K562 (cell line): ENCODE data around the gene CPNE9. TPM values are rescaled to one million over a fixed set of nuclear protein-coding genes. Genes with fewer than 3 reads are reported as not detected.
A peak's percentile ranks its signal among the peaks of the same experiment; 100 is the strongest.

Experiments used
- ATAC-seq: fragments of 200-7000 bp; cut with Tn5 transposase; 3 replicates; pipeline ENCODE4 v1.9.1; 2020; ENCODE audit warnings: moderate library complexity
- BruUV-seq: library from RNA; stranded (reverse); fragments of 400-500 nt; replicated peaks from 2 replicates; lab custom pipeline; 2021; lab: Mats Ljungman, UMichigan
- CTCF ChIA-PET: fragments of 300-600 bp; formaldehyde crosslinking; extraction: SDS; loops from one replicate; lab custom pipeline; 2021; ENCODE audit warnings: low intra/inter-chr PET ratio; lab: Yijun Ruan, JAX
- POLR2A ChIA-PET: fragments of 300-600, 350-650 bp; sonication (Branson Sonifier 250); formaldehyde crosslinking; extraction: SDS; loops from one replicate; lab custom pipeline; 2021; ENCODE audit warnings: antibody characterized with exemption, inconsistent platforms; lab: Yijun Ruan, JAX
- DNase-seq, 4 experiments: peaks; one replicate each; pipeline versions ENCODE4 v3.0.0 to v3.0.0-alpha.2; 2011 to 2018; ENCODE audit warnings: low spot score in 3 of 4, mixed read lengths in 3 of 4; ENCODE audit errors: extremely low read depth in 1 of 4
- FAIRE-seq: peaks from 2 replicates; lab custom pipeline; 2011; peaks lifted over from hg19 to GRCh38; lab: Jason Lieb, UNC
- H2AFZ ChIP-seq: 2 replicates; pipeline ENCODE4 v1.6.0; 2011; ENCODE audit warnings: low read depth, low read length, control low read depth, inconsistent platforms
- H3K27ac ChIP-seq: fragments of 200-600 bp; 3 replicates; pipeline ENCODE4 v1.8.0; 2011; ENCODE audit warnings: low read depth, mild to moderate bottlenecking, control low read depth, inconsistent platforms, low read length, moderate library complexity, mixed read lengths; ENCODE audit errors: extremely low read depth
- H3K27me3 ChIP-seq, 2 experiments: fragments of 300-600 bp in 1 of 2; 2 replicates in 1 of 2; 3 replicates in 1 of 2; pipeline versions ENCODE4 v1.6.0 to v1.8.0; 2011; ENCODE audit warnings: inconsistent platforms in 2 of 2, low read length in 2 of 2, mild to moderate bottlenecking in 1 of 2, mixed read lengths in 1 of 2, moderate library complexity in 1 of 2; ENCODE audit not compliant: control insufficient read depth in 2 of 2, insufficient read depth in 2 of 2
- H3K36me3 ChIP-seq: fragments of 300-600 bp; 3 replicates; pipeline ENCODE4 v1.8.0; 2011; ENCODE audit warnings: mild to moderate bottlenecking, low read length, inconsistent platforms; ENCODE audit not compliant: control insufficient read depth, insufficient read depth
- H3K4me1 ChIP-seq, 2 experiments: fragments of 200-600 bp in 1 of 2; replicated peaks in 1 of 2; 2 replicates in 1 of 2; 3 replicates in 1 of 2; pipeline versions ENCODE4 v1.5.1 to v1.8.0; 2011; ENCODE audit warnings: inconsistent platforms in 2 of 2, low read length in 2 of 2, mild to moderate bottlenecking in 1 of 2, mixed read lengths in 1 of 2, moderate library complexity in 1 of 2; ENCODE audit not compliant: control insufficient read depth in 2 of 2, insufficient read depth in 2 of 2
- H3K4me2 ChIP-seq: 2 replicates; pipeline ENCODE4 v1.6.1; 2011; ENCODE audit warnings: low read length, control low read depth, inconsistent platforms, mixed read lengths; ENCODE audit not compliant: insufficient read depth
- H3K4me3 ChIP-seq: fragments of 200-600 bp; sonication (generic), shearing (Covaris generic); 2 replicates; pipeline ENCODE4 v1.5.1; 2016; ENCODE audit warnings: control low read depth, inconsistent platforms
- H3K79me2 ChIP-seq: fragments of 200-600 bp; 3 replicates; pipeline ENCODE4 v1.8.0; 2011; ENCODE audit warnings: low read length, inconsistent platforms; ENCODE audit not compliant: control insufficient read depth, insufficient read depth
- H3K9ac ChIP-seq, 2 experiments: 2 replicates each; pipeline versions ENCODE4 v1.6.0 to v1.6.1; 2011; ENCODE audit warnings: low read depth in 2 of 2, low read length in 2 of 2, control low read depth in 1 of 2, inconsistent platforms in 1 of 2, mild to moderate bottlenecking in 1 of 2, mixed read lengths in 1 of 2; ENCODE audit not compliant: insufficient read depth in 1 of 2
- H3K9me1 ChIP-seq: one replicate; pipeline ENCODE4 v1.6.0; 2011; ENCODE audit warnings: inconsistent platforms, mild to moderate bottlenecking, low read length, moderate library complexity; ENCODE audit not compliant: control insufficient read depth, insufficient read depth
- H3K9me3 ChIP-seq: replicated peaks from 2 replicates; pipeline ENCODE4 v1.5.1; 2011; ENCODE audit warnings: low read depth, low read length, inconsistent platforms; ENCODE audit not compliant: control insufficient read depth, insufficient read depth
- H4K20me1 ChIP-seq: replicated peaks from 2 replicates; pipeline ENCODE4 v1.6.1; 2011; ENCODE audit warnings: low read length, inconsistent platforms, mixed read lengths; ENCODE audit not compliant: control insufficient read depth, insufficient read depth
- CC2D1A ChIP-seq: fragments of 450-650 bp; IDR thresholded peaks from 2 replicates; pipeline ENCODE4 v1.6.1; 2017; ENCODE audit warnings: mild to moderate bottlenecking
- E2F3 ChIP-seq: fragments of 250-450 bp; sonication (Bioruptor Pico); IDR thresholded peaks from 2 replicates; pipeline ENCODE4 v1.4.0; 2020; ENCODE audit warnings: mild to moderate bottlenecking
- EGR1 ChIP-seq: fragments of 450-650 bp; conservative IDR thresholded peaks from 2 replicates; pipeline ENCODE4 v1.6.1; 2017; ENCODE audit warnings: mild to moderate bottlenecking
- FOXA1 ChIP-seq: fragments of 450-650 bp; IDR thresholded peaks from 2 replicates; pipeline ENCODE4 v1.6.1; 2016; ENCODE audit warnings: mild to moderate bottlenecking, borderline replicate concordance
- LARP7 ChIP-seq: fragments of 450-650 bp; IDR thresholded peaks from 2 replicates; pipeline ENCODE4 v1.6.1; 2016
- MCM7 ChIP-seq, 2 experiments: fragments of 450-650 bp; IDR thresholded peaks; 2 replicates each; pipeline ENCODE4 v1.6.1; 2016 to 2018
- MECOM ChIP-seq: fragments of 250-450 bp; sonication (Bioruptor Pico); IDR thresholded peaks from 2 replicates; pipeline ENCODE4 v1.8.0; 2022; ENCODE audit warnings: inconsistent platforms
- NR3C1 ChIP-seq: sonication (generic); formaldehyde crosslinking; IDR thresholded peaks from 2 replicates; pipeline ENCODE4 v1.8.1; 2022; ENCODE audit warnings: missing genetic modification reagents
- SRSF1 ChIP-seq: fragments of 200-400 bp; formaldehyde crosslinking; IDR thresholded peaks from 2 replicates; pipeline ENCODE4 v1.6.1; 2017; ENCODE audit warnings: mild to moderate bottlenecking, low read depth, low read length, moderate library complexity
- WHSC1 ChIP-seq: IDR thresholded peaks from one replicate; pipeline ENCODE4 v1.6.1; 2012; ENCODE audit warnings: low read length, control low read depth, inconsistent platforms
- ZKSCAN1 ChIP-seq: fragments of 150-350 bp; IDR thresholded peaks from 2 replicates; pipeline ENCODE4 v1.6.1; 2016; ENCODE audit warnings: low read depth, low read length
- ZNF696 ChIP-seq: fragments of 250-450 bp; sonication (Bioruptor Pico); conservative IDR thresholded peaks from 2 replicates; pipeline ENCODE4 v1.4.0; 2020; ENCODE audit warnings: mild to moderate bottlenecking, moderate library complexity
- ZNF766 ChIP-seq: fragments of 200-800 bp; sonication (Bioruptor generic); conservative IDR thresholded peaks from 2 replicates; pipeline ENCODE4 v1.6.1; 2016; ENCODE audit warnings: missing genetic modification characterization, missing compliant biosample characterization
- ZSCAN29 ChIP-seq: fragments of 450-650 bp; IDR thresholded peaks from 2 replicates; pipeline ENCODE4 v1.6.1; 2017
- WGBS: fragments of 100-300 bp; shearing (Covaris generic); methylation state at CpG from one replicate; pipeline ENCODE4 v1.1.6; 2016; ENCODE audit warnings: low coverage, mixed read lengths; ENCODE audit not compliant: insufficient coverage; ENCODE audit errors: missing lambda C conversion rate; 5-methylcytosine and 5-hydroxymethylcytosine counted together
- in situ Hi-C: fragments of 300-500 bp; cut with MboI; formaldehyde crosslinking; loops from 4 replicates; pipeline ENCODE4 v1.15.0; 2018; ENCODE audit warnings: inconsistent platforms, mixed read lengths
- intact Hi-C: fragments of 100-400 bp; cut with micrococcal nuclease; formaldehyde crosslinking; loops from 2 replicates; pipeline ENCODE4 v1.14.2; 2022
- polyA plus RNA-seq, 8 experiments: library from polyadenylated mRNA; depleted of rRNA in 4 of 8; stranded (reverse) in 5 of 8; unstranded in 3 of 8; fragments of >200 nt; fragmentation: Nextera tagmentation in 2 of 8; fragmentation: Illumina TruSeq in 1 of 8; extraction: Ambion mirVana in 2 of 8; extraction: Trizol in 1 of 8; gene quantifications; 2 replicates each; pipeline versions ENCODE4 v1.2.1 to v1.2.3, GENCODE V29; 2011 to 2014; ENCODE audit warnings: inconsistent platforms in 1 of 8, missing spikeins in 1 of 8
- total RNA-seq, 7 experiments: library from RNA; depleted of rRNA in 6 of 7; stranded (reverse); fragments of >200 nt in 6 of 7; fragmentation: Illumina TruSeq in 2 of 7; extraction: Trizol in 2 of 7; gene quantifications; 2 replicates each; pipeline versions ENCODE4 v1.2.1 to v1.2.3, GENCODE V29; 2011 to 2021; ENCODE audit warnings: low replicate concordance in 1 of 7
- TF ChIP-seq, protein P1 (sequence below): fragments of 450-650 bp; IDR thresholded peaks from 2 replicates; pipeline ENCODE4 v1.6.1; 2016; ENCODE audit warnings: antibody characterized with exemption
- TF ChIP-seq, protein P2 (sequence below): sonication (generic); formaldehyde crosslinking; IDR thresholded peaks from 2 replicates; pipeline ENCODE4 v1.8.0; 2022; ENCODE audit warnings: missing genetic modification reagents, mild to moderate bottlenecking, borderline replicate concordance

CPNE9 gene
- total and polyA plus RNA-seq, 9 of the 15 experiments (the other 6 are each of a cell fraction or from before 2014, with no cell fraction given) = 0.22 to 0.56 (median 0.29) TPM; not detected in 3

DNA sequence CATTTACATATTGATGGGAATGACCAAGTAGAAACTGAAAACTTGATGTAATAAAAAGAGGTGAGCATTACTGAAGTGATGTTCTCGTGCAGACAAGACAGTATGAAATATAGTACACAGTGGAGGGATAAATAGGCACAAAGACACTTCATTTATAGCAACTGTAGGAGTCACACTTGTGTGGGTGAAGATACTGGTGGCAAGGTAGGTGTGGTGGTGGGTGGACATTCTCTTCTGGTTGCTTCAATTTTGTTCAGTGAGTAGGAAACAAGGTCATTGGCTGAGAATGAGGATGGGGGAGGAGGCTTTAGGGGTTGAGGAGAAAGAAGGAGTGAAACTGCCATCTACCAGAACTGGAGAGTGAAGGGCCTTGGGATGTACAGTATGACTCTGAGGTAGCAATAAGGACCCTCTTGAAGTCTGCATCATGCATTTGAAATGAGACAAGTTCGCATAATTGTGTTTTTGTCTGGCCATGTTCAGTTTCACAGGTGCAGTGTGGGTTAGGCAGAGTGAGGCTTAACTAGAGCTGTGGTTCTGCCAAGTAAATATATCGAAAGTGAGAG lies 6.6 kb downstream of the CPNE9 start:
- in situ Hi-C loops (no loop called here), intact Hi-C loops (loop anchor here (10.0 kb wide), 2 partner anchors 125 to 355 kb away; no protein-coding TSS in a partner anchor)
- BruUV-seq = no TSS peak
- H3K27me3 ChIP-seq = peaks cover 32 to 37% of the 10 kb centered on the region in 2 experiments
- no peaks in the 10 kb centered on the region for H3K9me1 ChIP-seq
- DNase-seq (no peak), ATAC-seq (no peak; the same call in 1 of the 3 replicates), FAIRE-seq (peak; percentile 52)
- H3K4me2 ChIP-seq = no peak overlapping the region
- H3K4me3 ChIP-seq = no peak overlapping the region
- H2AFZ ChIP-seq = no peak overlapping the region
- H3K36me3 ChIP-seq = no peaks in the 10 kb centered on the region
- 7% methylated on average over 3 of the region's 3 CpGs for WGBS
- no peak overlapping the region for H3K9ac ChIP-seq
- TF ChIP-seq ZNF766 (no peak), EGR1 (0 out of 2 replicates have a peak, but pooled peaks have one; percentile 25), MCM7 (IDR thresholded peaks at IDR 0.05) (peak in 1 of 2 experiments; percentile 55; a peak in 1 of 4 replicates)
- H3K4me1 ChIP-seq = peaks cover 1 to 3% of the 10 kb centered on the region in 2 experiments; a peak in 2 of 5 replicates
- no peaks in the 10 kb centered on the region for H3K9me3 ChIP-seq
- ChIA-PET CTCF (no interaction called here), POLR2A (interaction anchor here (1.4 kb wide), 1 partner anchor 11 kb away, joined by 4 read pairs; no protein-coding TSS in a partner anchor)
- no peaks in the 10 kb centered on the region for H3K79me2 ChIP-seq
- no peak overlapping the region for H3K27ac ChIP-seq
- no peaks in the 10 kb centered on the region for H4K20me1 ChIP-seq

DNA sequence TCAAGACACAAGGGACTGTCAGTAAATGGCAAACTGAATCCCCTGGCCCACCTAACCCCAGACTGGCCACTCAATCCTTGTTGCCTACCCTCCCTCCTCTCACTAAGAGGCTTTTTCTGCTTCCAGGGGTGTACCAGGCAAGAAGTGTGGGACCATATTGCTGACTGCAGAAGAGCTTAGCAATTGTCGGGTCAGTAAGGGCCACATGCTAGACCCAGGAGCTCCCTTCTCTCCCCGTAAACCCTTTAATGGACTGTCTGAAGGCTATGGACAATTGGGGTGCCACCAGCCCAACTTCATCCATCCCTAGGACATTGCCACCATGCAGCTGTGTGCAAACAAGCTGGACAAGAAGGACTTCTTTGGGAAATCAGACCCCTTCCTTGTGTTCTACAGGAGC lies 8.8 kb downstream of the CPNE9 start:
- FAIRE-seq (no peak), DNase-seq (no peak), ATAC-seq (no peak)
- H2AFZ ChIP-seq = no peak overlapping the region
- intact Hi-C loops = loop anchor here (10.0 kb wide), 2 partner anchors 128 to 358 kb away; no protein-coding TSS in a partner anchor
- H3K4me2 ChIP-seq = no peak overlapping the region
- no peak overlapping the region for H3K4me3 ChIP-seq
- peaks cover 32 to 33% of the 10 kb centered on the region in 2 experiments for H3K27me3 ChIP-seq
- H3K9me3 ChIP-seq = no peaks in the 10 kb centered on the region
- no peaks in the 10 kb centered on the region for H4K20me1 ChIP-seq
- H3K27ac ChIP-seq = no peak overlapping the region
- in situ Hi-C loops = no loop called here
- BruUV-seq = no TSS peak
- no peaks in the 10 kb centered on the region for H3K9me1 ChIP-seq
- ChIA-PET CTCF (no interaction called here), POLR2A (interaction anchor here (1.2 kb wide), 1 partner anchor 54 kb away, joined by 3 read pairs; no protein-coding TSS in a partner anchor)
- TF ChIP-seq E2F3 (CRISPR knock-in tag) (no peak), ZSCAN29 (no peak), CC2D1A (no peak), FOXA1 (no peak), WHSC1 (no peak), NR3C1 (CRISPR knock-in tag) (no peak), ZKSCAN1 (no peak), ZNF696 (CRISPR knock-in tag) (no peak), SRSF1 (no peak), MECOM (CRISPR knock-in tag) (no peak), LARP7 (no peak)
- TF ChIP-seq, protein P1, sequence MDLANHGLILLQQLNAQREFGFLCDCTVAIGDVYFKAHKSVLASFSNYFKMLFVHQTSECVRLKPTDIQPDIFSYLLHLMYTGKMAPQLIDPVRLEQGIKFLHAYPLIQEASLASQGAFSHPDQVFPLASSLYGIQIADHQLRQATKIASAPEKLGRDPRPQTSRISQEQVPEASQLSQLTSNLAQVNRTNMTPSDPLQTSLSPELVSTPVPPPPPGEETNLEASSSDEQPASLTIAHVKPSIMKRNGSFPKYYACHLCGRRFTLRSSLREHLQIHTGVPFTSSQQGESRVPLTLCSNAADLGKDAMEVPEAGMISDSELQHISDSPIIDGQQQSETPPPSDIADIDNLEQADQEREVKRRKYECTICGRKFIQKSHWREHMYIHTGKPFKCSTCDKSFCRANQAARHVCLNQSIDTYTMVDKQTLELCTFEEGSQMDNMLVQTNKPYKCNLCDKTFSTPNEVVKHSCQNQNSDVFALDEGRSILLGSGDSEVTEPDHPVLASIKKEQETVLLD = no peak
- TF ChIP-seq, protein P2, sequence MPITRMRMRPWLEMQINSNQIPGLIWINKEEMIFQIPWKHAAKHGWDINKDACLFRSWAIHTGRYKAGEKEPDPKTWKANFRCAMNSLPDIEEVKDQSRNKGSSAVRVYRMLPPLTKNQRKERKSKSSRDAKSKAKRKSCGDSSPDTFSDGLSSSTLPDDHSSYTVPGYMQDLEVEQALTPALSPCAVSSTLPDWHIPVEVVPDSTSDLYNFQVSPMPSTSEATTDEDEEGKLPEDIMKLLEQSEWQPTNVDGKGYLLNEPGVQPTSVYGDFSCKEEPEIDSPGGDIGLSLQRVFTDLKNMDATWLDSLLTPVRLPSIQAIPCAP (CRISPR knock-in tag) = no peak
- H3K79me2 ChIP-seq = no peaks in the 10 kb centered on the region
- no peaks in the 10 kb centered on the region for H3K36me3 ChIP-seq
- peaks cover 5 to 10% of the 10 kb centered on the region in 2 experiments; a peak in 4 of 5 replicates for H3K4me1 ChIP-seq
- no peak overlapping the region for H3K9ac ChIP-seq
- WGBS = 4% methylated on average over 2 of the region's 2 CpGs
